Heart right ventricle (tissue), 16 donors: Measurements from ENCODE around the gene EPM2A. TPM values are rescaled to one million over a fixed set of nuclear protein-coding genes. Genes with fewer than 3 reads are reported as not detected.
A peak's percentile ranks its signal among the peaks of the same experiment; 100 is the strongest.

ENCODE experiments used
- ATAC-seq, 8 donors: fragments of 200-7000 bp; cut with Tn5 transposase; one replicate each; pipeline ENCODE4 v1.9.1; 2020; ENCODE audit warnings: mild to moderate bottlenecking in 8 of 8, moderate library complexity in 8 of 8, moderate number of reproducible peaks in 1 of 8
- DNase-seq, 2 donors: peaks; one replicate each; pipeline ENCODE4 v3.0.0-alpha.2; 2020
- H3K27ac ChIP-seq, 10 donors: fragments of 200-600 bp; sonication (generic) in 2 of 10; one replicate each; pipeline versions ENCODE4 v1.5.0 to v1.8.0; 2020 to 2022; ENCODE audit warnings: mild to moderate bottlenecking in 3 of 10
- H3K27me3 ChIP-seq, 7 donors: fragments of 200-600 bp; one replicate each; pipeline ENCODE4 v1.8.0; 2021 to 2022; ENCODE audit warnings: mild to moderate bottlenecking in 2 of 7
- H3K36me3 ChIP-seq, 9 donors: fragments of 200-600 bp; sonication (generic) in 1 of 9; one replicate each; pipeline versions ENCODE4 v1.5.0 to v1.8.0; 2020 to 2022; ENCODE audit warnings: mild to moderate bottlenecking in 2 of 9
- H3K4me1 ChIP-seq, 9 donors: fragments of 200-600 bp; sonication (generic) in 1 of 9; one replicate each; pipeline versions ENCODE4 v1.5.0 to v1.8.0; 2020 to 2022; ENCODE audit warnings: mild to moderate bottlenecking in 4 of 9
- H3K4me3 ChIP-seq, 10 donors: fragments of 200-600 bp; sonication (generic) in 2 of 10; one replicate each; pipeline versions ENCODE4 v1.5.0 to v1.8.0; 2020 to 2022; ENCODE audit warnings: mild to moderate bottlenecking in 7 of 10, moderate library complexity in 2 of 10
- H3K9me3 ChIP-seq, 11 donors: fragments of 200-600 bp in 10 of 11; sonication (generic) in 2 of 11; one replicate each; pipeline versions ENCODE4 v1.5.0 to v1.8.0; 2013 to 2022; ENCODE audit warnings: mild to moderate bottlenecking in 2 of 11, control low read depth in 1 of 11, moderate library complexity in 1 of 11
- WGBS, 2 donors: extraction: QIAGEN DNeasy Blood & Tissue Kit; methylation state at CpG; one replicate each; pipeline ENCODE4 v1.1.7; 2013; ENCODE audit warnings: inconsistent platforms in 1 of 2; 5-methylcytosine and 5-hydroxymethylcytosine counted together
- intact Hi-C, 10 donors: fragments of 100-400 bp; cut with DNase I; formaldehyde crosslinking; loops; one replicate each; pipeline versions ENCODE4 v1.11.1 to v1.14.2; 2022
- polyA plus RNA-seq, 2 donors: library from polyadenylated mRNA; stranded (reverse); fragments of 200-250 nt; gene quantifications; one replicate each; pipeline ENCODE4 v1.2.3, GENCODE V29; 2013
- total RNA-seq, 10 donors: library from RNA; stranded (reverse); fragmentation: NEBNext Ultra II Directional in 3 of 10; extraction: Animal tissue kit (Norgen Biotek cat#: 25700) in 3 of 10; gene quantifications; one replicate each; pipeline versions ENCODE4 v1.2.1 to v1.2.4, GENCODE V29; 2021 to 2023
- TF ChIP-seq, protein P1 (sequence below), 9 donors: fragments of 200-600 bp; sonication (generic) in 2 of 9; IDR thresholded peaks; one replicate each; pipeline versions ENCODE4 v1.5.0 to v1.8.0; 2021 to 2022; ENCODE audit warnings: antibody characterized with exemption in 9 of 9, mild to moderate bottlenecking in 5 of 9, moderate library complexity in 1 of 9
- donor health status: Arrhythmogenic right ventricular cardiomyopathy.
- donor health status: ischemic (EF 13 %, LVEDD 7.1; RV severe dilation, severe dysfunction).
- donor health status: healthy with polysubstance abuse.
- donor health status: DM: no; HTN: yes; CAD: no.
- donor health status: DM: no; HTN: no; CAD: no.
- donor health status: ischemic (EF 25% LVEDD 6.9; RV normal size, moderate dysfunction).
- donor health status: ischemic (EF 25% LVEDD 5.7; RV mildly dilated, moderate dysfunction).
- donor health status: healthy.
- donor health status: DM: yes; HTN: yes; CAD: no.
- donor health status: Ischemic cardiomyopathy.
- donor health status: ischemic (EF 35%, LVEDD 5.7; RV mildly dilated, moderate dysfunction).
- donor health status: nonischemic (EF 11% LVEDD 7.7; RV severe dilation, severe dysfunction).
- donor health status: DM: yes; HTN: yes; CAD: no.
- donor health status: PGD.
- donor health status: ischemic (EF 29% LVEDD 5.4; RV normal size, mild dysfunction).
- donor health status: nonischemic (EF 23%, LVEDD 6.1; RV moderate dilation, normal function).

Gene EPM2A
- total and polyA plus RNA-seq, 12 donors = 11.0 to 60.9 (median 43.2) TPM

GRCh38 chr6:145647602-145648001, 87.7 kb downstream of the EPM2A start:
- intact Hi-C loops = no loop called here
- no peaks in the 10 kb centered on the region for H3K27me3 ChIP-seq
- no peaks in the 10 kb centered on the region for H3K36me3 ChIP-seq
- DNase-seq = no peak
- no peak overlapping the region for H3K4me3 ChIP-seq
- no peak overlapping the region for H3K27ac ChIP-seq
- H3K9me3 ChIP-seq = no peaks in the 10 kb centered on the region
- no peak for ATAC-seq
- H3K4me1 ChIP-seq = no peaks in the 10 kb centered on the region
- 75 to 82% methylated on average over 1 of the region's 1 CpG for WGBS, 2 donors
- TF ChIP-seq, protein P1, sequence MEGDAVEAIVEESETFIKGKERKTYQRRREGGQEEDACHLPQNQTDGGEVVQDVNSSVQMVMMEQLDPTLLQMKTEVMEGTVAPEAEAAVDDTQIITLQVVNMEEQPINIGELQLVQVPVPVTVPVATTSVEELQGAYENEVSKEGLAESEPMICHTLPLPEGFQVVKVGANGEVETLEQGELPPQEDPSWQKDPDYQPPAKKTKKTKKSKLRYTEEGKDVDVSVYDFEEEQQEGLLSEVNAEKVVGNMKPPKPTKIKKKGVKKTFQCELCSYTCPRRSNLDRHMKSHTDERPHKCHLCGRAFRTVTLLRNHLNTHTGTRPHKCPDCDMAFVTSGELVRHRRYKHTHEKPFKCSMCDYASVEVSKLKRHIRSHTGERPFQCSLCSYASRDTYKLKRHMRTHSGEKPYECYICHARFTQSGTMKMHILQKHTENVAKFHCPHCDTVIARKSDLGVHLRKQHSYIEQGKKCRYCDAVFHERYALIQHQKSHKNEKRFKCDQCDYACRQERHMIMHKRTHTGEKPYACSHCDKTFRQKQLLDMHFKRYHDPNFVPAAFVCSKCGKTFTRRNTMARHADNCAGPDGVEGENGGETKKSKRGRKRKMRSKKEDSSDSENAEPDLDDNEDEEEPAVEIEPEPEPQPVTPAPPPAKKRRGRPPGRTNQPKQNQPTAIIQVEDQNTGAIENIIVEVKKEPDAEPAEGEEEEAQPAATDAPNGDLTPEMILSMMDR (IDR thresholded peaks at IDR 0.05) = no peak

- TF ChIP-seq, protein P1 (IDR thresholded peaks at IDR 0.05) = no peak
- Histone ChIP-seq H3K27me3 (no peaks in the 10 kb centered on the region), H3K9me3 (no peaks in the 10 kb centered on the region), H3K27ac (no peak overlapping the region), H3K4me3 (no peak overlapping the region), H3K4me1 (no peaks in the 10 kb centered on the region), H3K36me3 (no peaks in the 10 kb centered on the region)
- intact Hi-C loops = no loop called here
- ATAC-seq = no peak
- no peak for DNase-seq
- 85 to 92% methylated on average over 3 of the region's 3 CpGs for WGBS, 2 donors
Measured at GRCh38 chr6:145643760-145644159, 91.6 kb downstream of the EPM2A start.

DNA sequence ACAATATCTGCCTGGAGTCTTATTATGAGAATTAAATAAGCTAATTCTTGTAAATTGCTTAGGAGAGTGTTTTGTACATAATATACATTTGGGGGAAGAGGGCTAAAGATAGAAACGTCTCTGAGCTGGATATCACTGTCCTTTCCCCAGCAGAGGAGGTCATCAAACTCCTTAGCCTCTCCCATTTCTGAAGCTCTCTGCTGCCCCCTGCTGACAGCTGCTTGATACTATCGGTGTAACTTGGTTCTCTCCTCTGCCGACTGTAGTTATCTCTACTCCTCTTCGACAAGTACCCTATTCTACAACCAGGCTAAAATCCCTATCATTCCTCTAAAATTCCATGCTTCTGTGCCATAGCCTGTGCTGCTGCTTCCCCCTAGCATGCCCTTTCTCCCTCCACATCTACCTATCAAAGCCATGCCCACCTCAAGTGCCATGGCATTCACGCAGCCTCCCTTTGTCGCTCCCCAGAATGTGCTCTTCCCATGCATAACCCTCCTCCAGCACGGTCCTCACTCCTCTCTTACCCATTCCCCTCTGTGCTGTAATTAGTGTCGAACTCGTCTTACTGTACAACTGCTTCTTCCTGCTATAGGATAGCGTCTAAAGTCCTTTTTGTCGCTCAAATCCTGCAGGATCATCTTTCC, 101.2 kb downstream of the EPM2A start:
- H3K4me3 ChIP-seq = no peak overlapping the region
- no peaks in the 10 kb centered on the region for H3K9me3 ChIP-seq
- peaks cover 0 to 20% (median 7%) of the 10 kb centered on the region in 9 donors for H3K4me1 ChIP-seq
- peak; percentile 73 to 93 (median 91) for ATAC-seq
- TF ChIP-seq, protein P1 (IDR thresholded peaks at IDR 0.05) = peak; percentile 75 to 93 (median 88)
- intact Hi-C loops = loop anchor here in 7 of 10 donors (5.0 to 10.0 kb wide), 4 partner anchors 419 to 1049 kb away; no protein-coding TSS in a partner anchor
- 43 to 48% methylated on average over 11 of the region's 11 CpGs for WGBS, 2 donors
- H3K27ac ChIP-seq = no peak overlapping the region
- no peaks in the 10 kb centered on the region for H3K27me3 ChIP-seq
- H3K36me3 ChIP-seq = no peaks in the 10 kb centered on the region
- peak; percentile 83 to 85 for DNase-seq

GRCh38 chr6:145632971-145633370, 102.3 kb downstream of the EPM2A start:
- Histone ChIP-seq H3K4me3 (no peak overlapping the region), H3K27me3 (no peaks in the 10 kb centered on the region), H3K36me3 (no peaks in the 10 kb centered on the region), H3K27ac (no peak overlapping the region), H3K4me1 (peaks cover 0 to 20% (median 7%) of the 10 kb centered on the region in 9 donors), H3K9me3 (no peaks in the 10 kb centered on the region)
- TF ChIP-seq, protein P1 (IDR thresholded peaks at IDR 0.05) = no peak
- DNase-seq = no peak
- 89 to 93% methylated on average over 6 of the region's 6 CpGs for WGBS, 2 donors
- ATAC-seq = no peak
- intact Hi-C loops = loop anchor here in 7 of 10 donors (5.0 to 10.0 kb wide), 4 partner anchors 418 to 1048 kb away; no protein-coding TSS in a partner anchor
